B cell (primary cell): ENCODE data around the gene NCKIPSD. TPM values are rescaled to one million over a fixed set of nuclear protein-coding genes. Genes with fewer than 3 reads are reported as not detected.
A peak's percentile ranks its signal among the peaks of the same experiment; 100 is the strongest.

Experiments used
- ATAC-seq: fragments of 200-7000 bp; cut with Tn5 transposase; one replicate; pipeline ENCODE4 v1.10.0; 2021; ENCODE audit warnings: low read depth, mild to moderate bottlenecking, moderate number of reproducible peaks, moderate library complexity
- CTCF ChIA-PET: fragments of 350-600 bp; sonication (Branson Sonifier 250); formaldehyde crosslinking; loops from one replicate; lab custom pipeline; 2021; ENCODE audit warnings: antibody characterized with exemption, inconsistent platforms; lab: Charles Lee
- POLR2A ChIA-PET: fragments of 350-600 bp; sonication (Branson Sonifier 250); formaldehyde crosslinking; loops from one replicate; lab custom pipeline; 2021; ENCODE audit warnings: antibody characterized with exemption; lab: Charles Lee
- DNase-seq: peaks from one replicate; pipeline ENCODE4 v3.0.0; 2013
- H2AFZ ChIP-seq: 2 replicates; pipeline ENCODE4 v1.6.1; 2012; ENCODE audit warnings: mild to moderate bottlenecking, low read depth, low read length; ENCODE audit not compliant: insufficient read depth, poor library complexity, severe bottlenecking
- H3K27ac ChIP-seq, 2 donors: 1 replicate in 1 of 2; 2 replicates in 1 of 2; pipeline ENCODE4 v1.5.1; 2012 to 2013; ENCODE audit warnings: low read length in 2 of 2, mild to moderate bottlenecking in 2 of 2, moderate library complexity in 1 of 2
- H3K27me3 ChIP-seq, 4 experiments: fragments of 200-600 bp in 1 of 4; sonication (generic) in 1 of 4; replicated peaks in 1 of 4; 1 replicate in 2 of 4; 2 replicates in 2 of 4; pipeline versions ENCODE4 v1.6.1 to v1.7.0; 2013 to 2016; ENCODE audit warnings: low read length in 3 of 4, mild to moderate bottlenecking in 2 of 4, mixed read lengths in 1 of 4, moderate library complexity in 1 of 4; ENCODE audit not compliant: insufficient read depth in 4 of 4, control insufficient read depth in 3 of 4; ENCODE audit errors: control extremely low read depth in 1 of 4
- H3K36me3 ChIP-seq, 2 experiments: replicated peaks in 1 of 2; 1 replicate in 1 of 2; 2 replicates in 1 of 2; pipeline versions ENCODE4 v1.6.1 to v1.7.1; 2013; ENCODE audit warnings: low read length in 1 of 2; ENCODE audit not compliant: insufficient read depth in 2 of 2, control insufficient read depth in 1 of 2; ENCODE audit errors: control extremely low read depth in 1 of 2, extremely low read depth in 1 of 2
- H3K4me1 ChIP-seq, 2 donors: fragments of 200-600 bp in 1 of 2; sonication (generic) in 1 of 2; 1 replicate in 1 of 2; 2 replicates in 1 of 2; pipeline versions ENCODE4 v1.5.1 to v1.6.1; 2013 to 2017; ENCODE audit warnings: low read length in 2 of 2; ENCODE audit not compliant: control insufficient read depth in 2 of 2, insufficient read depth in 2 of 2
- H3K4me2 ChIP-seq: replicated peaks from 2 replicates; pipeline ENCODE3; 2012; ENCODE audit warnings: mild to moderate bottlenecking, low read depth, low read length; ENCODE audit not compliant: poor library complexity, severe bottlenecking
- H3K4me3 ChIP-seq, 5 experiments: fragments of 200-600 bp in 1 of 5; sonication (generic) in 1 of 5; 1 replicate in 3 of 5; 2 replicates in 2 of 5; pipeline versions ENCODE4 v1.5.1 to v1.7.0; 2011 to 2016; ENCODE audit warnings: low read length in 4 of 5, mild to moderate bottlenecking in 4 of 5, low read depth in 2 of 5, control low read depth in 1 of 5, moderate library complexity in 1 of 5; ENCODE audit not compliant: insufficient read depth in 1 of 5; ENCODE audit errors: control extremely low read depth in 1 of 5, extremely low read depth in 1 of 5
- H3K79me2 ChIP-seq: fragments of 200-600 bp; sonication (generic); one replicate; pipeline ENCODE4 v1.6.0; 2016; ENCODE audit warnings: low read length; ENCODE audit not compliant: control insufficient read depth, insufficient read depth
- H3K9ac ChIP-seq: fragments of 200-600 bp; sonication (generic); 2 replicates; pipeline ENCODE4 v1.6.1; 2017; ENCODE audit warnings: mild to moderate bottlenecking, low read length, moderate library complexity
- H3K9me3 ChIP-seq, 3 donors: one replicate each; pipeline versions ENCODE4 v1.6.1 to v1.7.1; 2013; ENCODE audit warnings: low read length in 2 of 3; ENCODE audit not compliant: control insufficient read depth in 2 of 3, insufficient read depth in 1 of 3; ENCODE audit errors: control extremely low read depth in 1 of 3
- H4K20me1 ChIP-seq: 2 replicates; pipeline ENCODE4 v1.6.0; 2012; ENCODE audit warnings: mild to moderate bottlenecking, low read length; ENCODE audit not compliant: insufficient read depth, control insufficient read depth, poor library complexity, severe bottlenecking
- H3K27ac Mint-ChIP-seq: one replicate; pipeline ENCODE4 v1.8.0; 2021; ENCODE audit warnings: mixed read lengths
- H3K27me3 Mint-ChIP-seq: one replicate; pipeline ENCODE4 v1.8.0; 2021; ENCODE audit warnings: mixed read lengths
- H3K4me1 Mint-ChIP-seq: one replicate; pipeline ENCODE4 v1.8.0; 2021; ENCODE audit warnings: mixed read lengths
- H3K4me3 Mint-ChIP-seq: one replicate; pipeline ENCODE4 v1.8.0; 2021; ENCODE audit warnings: mixed read lengths
- H3K9me3 Mint-ChIP-seq: one replicate; pipeline ENCODE4 v1.8.0; 2022; ENCODE audit warnings: mixed read lengths; ENCODE audit not compliant: insufficient read depth
- EZH2 ChIP-seq: IDR thresholded peaks from 2 replicates; pipeline ENCODE4 v1.6.1; 2012; ENCODE audit warnings: borderline replicate concordance, low read depth, mild to moderate bottlenecking, moderate library complexity, low read length; ENCODE audit not compliant: insufficient read depth, poor library complexity, severe bottlenecking
- WGBS: methylation state at CpG from one replicate; pipeline ENCODE4 v1.1.5; 2013; ENCODE audit warnings: missing lambda C conversion rate; ENCODE audit not compliant: insufficient coverage; 5-methylcytosine and 5-hydroxymethylcytosine counted together
- intact Hi-C: fragments of 100-400 bp; cut with micrococcal nuclease; formaldehyde crosslinking; loops from one replicate; pipeline ENCODE4 v1.10.0; 2022
- polyA plus RNA-seq: library from polyadenylated mRNA; depleted of rRNA; stranded (reverse); fragments of >200 nt; gene quantifications from 2 replicates; pipeline ENCODE4 v1.2.3, GENCODE V29; 2012
- total RNA-seq, 2 donors: library from RNA; stranded (reverse); fragments of 120-200 nt in 1 of 2; gene quantifications; 1 replicate in 1 of 2; 2 replicates in 1 of 2; pipeline versions ENCODE4 v1.2.3 to v1.2.4, GENCODE V29; 2013 to 2022
- TF ChIP-seq, protein P1 (sequence below): fragments of 200-600 bp; IDR thresholded peaks from one replicate; pipeline ENCODE4 v1.8.0; 2022; ENCODE audit warnings: antibody characterized with exemption, mild to moderate bottlenecking

NCKIPSD gene
- total and polyA plus RNA-seq, 2 donors (not counting 1 experiment from before 2014, with no cell fraction given): 19.1 to 24.6 TPM

GRCh38 chr3:48684054-48684349 is 1.7 kb downstream of the NCKIPSD start:
- Histone ChIP-seq H3K9ac (no peak overlapping the region), H3K79me2 (no peaks in the 10 kb centered on the region)

GRCh38 chr3:48682786-48683185 is 2.9 kb downstream of the NCKIPSD start:
- H3K4me1 ChIP-seq: peaks cover 26 to 46% of the 10 kb centered on the region in 2 donors
- H3K27me3 ChIP-seq: no peaks in the 10 kb centered on the region
- no peak overlapping the region for H3K27ac ChIP-seq
- ChIA-PET POLR2A (no interaction called here), CTCF (interaction anchor here (1.0 kb wide), 1 partner anchor 282 kb away, joined by 6 read pairs; no protein-coding TSS in a partner anchor)
- DNase-seq (no peak), ATAC-seq (no peak)
- no peak overlapping the region for H2AFZ ChIP-seq
- intact Hi-C loops: loop anchor here (10.0 kb wide), 1 partner anchor 218 kb away; a partner anchor contains a TSS
- Mint-ChIP-seq H3K27ac (no peak overlapping the region), H3K9me3 (no peaks in the 10 kb centered on the region), H3K27me3 (no peaks in the 10 kb centered on the region), H3K4me1 (peaks cover 40% of the 10 kb centered on the region), H3K4me3 (no peak overlapping the region)
- H4K20me1 ChIP-seq: no peaks in the 10 kb centered on the region
- H3K36me3 ChIP-seq: peaks cover 0 to 14% of the 10 kb centered on the region in 2 experiments
- no peak for TF ChIP-seq EZH2
- TF ChIP-seq, protein P1, sequence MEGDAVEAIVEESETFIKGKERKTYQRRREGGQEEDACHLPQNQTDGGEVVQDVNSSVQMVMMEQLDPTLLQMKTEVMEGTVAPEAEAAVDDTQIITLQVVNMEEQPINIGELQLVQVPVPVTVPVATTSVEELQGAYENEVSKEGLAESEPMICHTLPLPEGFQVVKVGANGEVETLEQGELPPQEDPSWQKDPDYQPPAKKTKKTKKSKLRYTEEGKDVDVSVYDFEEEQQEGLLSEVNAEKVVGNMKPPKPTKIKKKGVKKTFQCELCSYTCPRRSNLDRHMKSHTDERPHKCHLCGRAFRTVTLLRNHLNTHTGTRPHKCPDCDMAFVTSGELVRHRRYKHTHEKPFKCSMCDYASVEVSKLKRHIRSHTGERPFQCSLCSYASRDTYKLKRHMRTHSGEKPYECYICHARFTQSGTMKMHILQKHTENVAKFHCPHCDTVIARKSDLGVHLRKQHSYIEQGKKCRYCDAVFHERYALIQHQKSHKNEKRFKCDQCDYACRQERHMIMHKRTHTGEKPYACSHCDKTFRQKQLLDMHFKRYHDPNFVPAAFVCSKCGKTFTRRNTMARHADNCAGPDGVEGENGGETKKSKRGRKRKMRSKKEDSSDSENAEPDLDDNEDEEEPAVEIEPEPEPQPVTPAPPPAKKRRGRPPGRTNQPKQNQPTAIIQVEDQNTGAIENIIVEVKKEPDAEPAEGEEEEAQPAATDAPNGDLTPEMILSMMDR: no peak
- WGBS: 98% methylated on average over 8 of the region's 9 CpGs
- no peak overlapping the region for H3K9ac ChIP-seq
- H3K79me2 ChIP-seq: no peaks in the 10 kb centered on the region
- no peaks in the 10 kb centered on the region for H3K9me3 ChIP-seq
- H3K4me2 ChIP-seq: no peak overlapping the region
- H3K4me3 ChIP-seq: no peak overlapping the region

More at GRCh38 chr3:48684054-48684349, 1.7 kb downstream of the NCKIPSD start:
- H3K4me2 ChIP-seq: no peak overlapping the region
- H3K27ac Mint-ChIP-seq: peak overlapping the region; percentile 13
- H3K36me3 ChIP-seq: peaks cover 0 to 22% of the 10 kb centered on the region in 2 experiments
- H3K4me1 Mint-ChIP-seq: peaks cover 40% of the 10 kb centered on the region
- H3K27ac ChIP-seq: no peak overlapping the region
- no peaks in the 10 kb centered on the region for H3K9me3 Mint-ChIP-seq
- peaks cover 26 to 41% of the 10 kb centered on the region in 2 donors for H3K4me1 ChIP-seq
- H2AFZ ChIP-seq: no peak overlapping the region
- 97% methylated on average over 8 of the region's 8 CpGs for WGBS
- intact Hi-C loops: loop anchor here (2.0 to 10.0 kb wide), 2 partner anchors 19 to 219 kb away; a partner anchor contains a TSS
- no peak for TF ChIP-seq EZH2
- TF ChIP-seq, protein P1: no peak
- no peaks in the 10 kb centered on the region for H3K27me3 Mint-ChIP-seq
- H3K27me3 ChIP-seq: no peaks in the 10 kb centered on the region
- H3K4me3 ChIP-seq: no peak overlapping the region
- H3K9me3 ChIP-seq: no peaks in the 10 kb centered on the region
- ChIA-PET POLR2A (interaction anchor here (0.8 kb wide), 1 partner anchor 307 kb away, joined by 3 read pairs; no protein-coding TSS in a partner anchor), CTCF (interaction anchor here (1.2 to 1.3 kb wide), 2 partner anchors 14 to 16 kb away, joined by 3 read pairs; no protein-coding TSS in a partner anchor)
- ATAC-seq (no peak), DNase-seq (no peak)
- peak overlapping the region; percentile 11 for H3K4me3 Mint-ChIP-seq
- no peaks in the 10 kb centered on the region for H4K20me1 ChIP-seq
